Cardiac fibroblast (primary cell): ENCODE data around the gene RNF213.

Source experiments
- DNase-seq, 2 donors: peaks; one replicate each; pipeline versions ENCODE4 v3.0.0 to v3.0.0-alpha.2; 2010; ENCODE audit warnings: low read depth in 2 of 2
- H3K4me3 ChIP-seq, 2 donors: replicated peaks in 1 of 2; 1 replicate in 1 of 2; 2 replicates in 1 of 2; pipeline ENCODE4 v1.5.1; 2011; ENCODE audit warnings: low read depth in 2 of 2, low read length in 2 of 2, mild to moderate bottlenecking in 2 of 2, moderate library complexity in 1 of 2
- TF ChIP-seq, protein P1 (sequence below): IDR thresholded peaks from one replicate; pipeline ENCODE4 v1.5.1; 2011; ENCODE audit warnings: low read depth, mild to moderate bottlenecking, low read length, inconsistent platforms

Gene RNF213

GRCh38 chr17:80359422-80360110 lies 98.9 kb downstream of the RNF213 start:
- TF ChIP-seq, protein P1, sequence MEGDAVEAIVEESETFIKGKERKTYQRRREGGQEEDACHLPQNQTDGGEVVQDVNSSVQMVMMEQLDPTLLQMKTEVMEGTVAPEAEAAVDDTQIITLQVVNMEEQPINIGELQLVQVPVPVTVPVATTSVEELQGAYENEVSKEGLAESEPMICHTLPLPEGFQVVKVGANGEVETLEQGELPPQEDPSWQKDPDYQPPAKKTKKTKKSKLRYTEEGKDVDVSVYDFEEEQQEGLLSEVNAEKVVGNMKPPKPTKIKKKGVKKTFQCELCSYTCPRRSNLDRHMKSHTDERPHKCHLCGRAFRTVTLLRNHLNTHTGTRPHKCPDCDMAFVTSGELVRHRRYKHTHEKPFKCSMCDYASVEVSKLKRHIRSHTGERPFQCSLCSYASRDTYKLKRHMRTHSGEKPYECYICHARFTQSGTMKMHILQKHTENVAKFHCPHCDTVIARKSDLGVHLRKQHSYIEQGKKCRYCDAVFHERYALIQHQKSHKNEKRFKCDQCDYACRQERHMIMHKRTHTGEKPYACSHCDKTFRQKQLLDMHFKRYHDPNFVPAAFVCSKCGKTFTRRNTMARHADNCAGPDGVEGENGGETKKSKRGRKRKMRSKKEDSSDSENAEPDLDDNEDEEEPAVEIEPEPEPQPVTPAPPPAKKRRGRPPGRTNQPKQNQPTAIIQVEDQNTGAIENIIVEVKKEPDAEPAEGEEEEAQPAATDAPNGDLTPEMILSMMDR: no peak
- H3K4me3 ChIP-seq: no peak overlapping the region
- peak in 1 of 2 donors; percentile 10 for DNase-seq

GRCh38 chr17:80360396-80360795 lies 99.7 kb downstream of the RNF213 start:
- TF ChIP-seq, protein P1: no peak
- no peak overlapping the region for H3K4me3 ChIP-seq
- DNase-seq: no peak

DNA sequence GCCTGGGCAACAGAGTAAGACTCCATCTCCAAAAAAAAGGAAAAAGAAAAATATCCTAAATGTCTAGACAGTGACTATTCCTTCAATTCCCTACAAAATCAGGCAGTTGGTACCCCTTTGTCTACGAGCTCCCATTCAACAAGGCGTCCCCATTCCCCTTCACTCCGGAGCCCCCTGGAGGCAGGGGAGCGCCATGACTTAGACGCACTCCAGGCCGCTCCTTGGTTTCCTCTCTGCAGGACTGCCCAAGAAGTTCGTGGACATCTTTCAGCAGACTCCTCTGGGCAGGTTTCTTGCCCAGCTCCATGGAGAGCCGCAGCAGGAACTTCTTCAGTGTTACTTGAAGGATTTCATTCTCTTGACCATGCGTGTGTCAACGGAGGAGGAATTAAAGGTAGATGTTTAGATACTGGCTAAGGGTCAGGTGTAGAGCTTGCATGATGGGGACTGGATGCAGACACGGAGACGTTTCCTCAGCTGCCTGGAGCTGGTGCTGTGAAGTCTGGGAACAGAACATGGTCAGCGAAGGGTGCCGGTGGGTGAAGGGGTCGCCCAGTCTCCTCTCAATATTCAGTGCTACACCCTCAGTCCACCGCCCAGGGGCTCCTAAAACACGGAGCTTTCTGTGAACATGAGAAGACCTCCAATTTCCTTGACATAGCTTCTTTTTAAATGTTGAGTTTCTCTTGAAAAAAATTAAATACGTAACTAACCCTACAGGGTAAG lies 101.0 kb downstream of the RNF213 start:
- TF ChIP-seq, protein P1: peak; percentile 55
- no peak overlapping the region for H3K4me3 ChIP-seq
- peak in 1 of 2 donors; percentile 23 for DNase-seq

- peak; percentile 61 to 72 for DNase-seq
Observed at GRCh38 chr17:80362428-80363119, 101.9 kb downstream of the RNF213 start.

GRCh38 chr17:80363120-80363515 lies 102.5 kb downstream of the RNF213 start:
- TF ChIP-seq, protein P1: no peak
- H3K4me3 ChIP-seq: no peak overlapping the region
- peak in 1 of 2 donors; percentile 22 for DNase-seq

More at GRCh38 chr17:80362428-80363119, 101.9 kb downstream of the RNF213 start:
- TF ChIP-seq, protein P1: no peak
- H3K4me3 ChIP-seq: no peak overlapping the region

GRCh38 chr17:80363518-80364090 lies 103.0 kb downstream of the RNF213 start:
- no peak overlapping the region for H3K4me3 ChIP-seq
- TF ChIP-seq, protein P1: no peak
- no peak for DNase-seq
